GM12873 (cell line): ENCODE measurements around the gene ANXA3.

Source experiments
- TF ChIP-seq, protein P1 (sequence below): IDR thresholded peaks from 2 replicates; pipeline ENCODE4 v1.5.1; 2012; ENCODE audit warnings: low read depth, mild to moderate bottlenecking, moderate library complexity, low read length, control low read depth; ENCODE audit not compliant: insufficient read depth; ENCODE audit errors: missing control alignments

Gene ANXA3

GRCh38 chr4:78527555-78527954 is 24.0 kb upstream of the ANXA3 start:
- TF ChIP-seq, protein P1, sequence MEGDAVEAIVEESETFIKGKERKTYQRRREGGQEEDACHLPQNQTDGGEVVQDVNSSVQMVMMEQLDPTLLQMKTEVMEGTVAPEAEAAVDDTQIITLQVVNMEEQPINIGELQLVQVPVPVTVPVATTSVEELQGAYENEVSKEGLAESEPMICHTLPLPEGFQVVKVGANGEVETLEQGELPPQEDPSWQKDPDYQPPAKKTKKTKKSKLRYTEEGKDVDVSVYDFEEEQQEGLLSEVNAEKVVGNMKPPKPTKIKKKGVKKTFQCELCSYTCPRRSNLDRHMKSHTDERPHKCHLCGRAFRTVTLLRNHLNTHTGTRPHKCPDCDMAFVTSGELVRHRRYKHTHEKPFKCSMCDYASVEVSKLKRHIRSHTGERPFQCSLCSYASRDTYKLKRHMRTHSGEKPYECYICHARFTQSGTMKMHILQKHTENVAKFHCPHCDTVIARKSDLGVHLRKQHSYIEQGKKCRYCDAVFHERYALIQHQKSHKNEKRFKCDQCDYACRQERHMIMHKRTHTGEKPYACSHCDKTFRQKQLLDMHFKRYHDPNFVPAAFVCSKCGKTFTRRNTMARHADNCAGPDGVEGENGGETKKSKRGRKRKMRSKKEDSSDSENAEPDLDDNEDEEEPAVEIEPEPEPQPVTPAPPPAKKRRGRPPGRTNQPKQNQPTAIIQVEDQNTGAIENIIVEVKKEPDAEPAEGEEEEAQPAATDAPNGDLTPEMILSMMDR, result no peak

GRCh38 chr4:78528327-78528726 is 23.2 kb upstream of the ANXA3 start:
- TF ChIP-seq, protein P1, result no peak

GRCh38 chr4:78529569-78530209 is 21.9 kb upstream of the ANXA3 start:
- TF ChIP-seq, protein P1, result no peak

DNA sequence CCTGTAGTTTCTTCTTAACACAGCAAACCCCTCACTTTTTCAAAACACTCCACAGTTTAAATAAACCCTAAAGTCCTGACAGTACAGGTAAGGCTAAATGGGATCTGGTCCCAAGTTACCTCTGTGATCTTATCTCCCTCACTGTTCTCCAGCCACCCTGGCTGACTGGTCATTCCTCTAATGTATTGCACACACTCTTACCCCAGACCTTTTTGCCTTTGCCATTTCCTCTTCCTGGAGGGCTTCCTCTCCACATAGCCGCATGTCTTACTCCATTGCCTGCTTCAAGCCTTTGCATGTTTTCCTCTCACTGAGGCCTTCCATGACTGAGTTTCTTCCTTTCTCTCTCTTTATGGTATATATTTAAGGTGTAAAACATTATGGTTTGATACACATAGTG is 19.5 kb upstream of the ANXA3 start:
- TF ChIP-seq, protein P1, result no peak

- TF ChIP-seq, protein P1, result no peak
Measured at GRCh38 chr4:78533854-78534253, 17.7 kb upstream of the ANXA3 start.

DNA sequence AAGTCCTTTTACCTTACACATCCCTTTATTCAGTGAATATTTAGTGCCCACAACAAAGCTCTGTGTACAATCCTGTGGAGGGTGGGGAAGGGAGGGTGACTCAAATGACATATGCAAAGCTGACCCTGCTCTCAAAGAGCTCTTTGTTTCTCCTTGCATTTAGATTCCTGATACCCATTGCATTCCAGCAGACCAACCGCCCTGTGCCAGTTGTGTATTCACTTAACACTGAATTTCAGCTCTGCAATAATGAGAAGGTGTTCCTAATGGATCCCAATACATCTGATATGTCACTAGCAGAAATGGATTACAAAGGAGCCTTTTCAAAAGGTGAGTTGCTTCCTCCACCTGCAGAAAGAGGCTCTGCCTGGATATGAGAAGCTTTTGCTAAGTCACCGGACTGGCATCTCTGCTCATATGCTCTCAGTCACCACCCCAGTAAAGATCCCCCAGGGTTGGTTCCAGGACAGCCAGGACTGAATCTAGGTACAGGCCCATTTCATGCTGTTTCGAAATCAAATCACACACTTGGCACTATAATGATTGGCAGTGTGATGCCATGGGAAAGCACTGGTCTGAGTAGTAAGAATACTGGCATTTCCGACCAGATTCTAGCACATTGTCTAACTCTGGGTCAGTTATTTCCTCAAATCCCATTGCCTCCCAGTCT is 17.1 kb upstream of the ANXA3 start:
- TF ChIP-seq, protein P1, result no peak

GRCh38 chr4:78542373-78542772 is 9.2 kb upstream of the ANXA3 start:
- TF ChIP-seq, protein P1, result no peak
